HepG2 (cell line): ENCODE measurements around the gene FER1L5. TPM values are rescaled to one million over a fixed set of nuclear protein-coding genes. Genes with fewer than 3 reads are reported as not detected.

ENCODE experiments used
- ATAC-seq: fragments of 200-7000 bp; cut with Tn5 transposase; 3 replicates; pipeline ENCODE4 v1.9.1; 2020; ENCODE audit warnings: mild to moderate bottlenecking, moderate library complexity
- BruUV-seq: library from RNA; stranded (reverse); fragments of 400-500 nt; replicated peaks from 2 replicates; lab custom pipeline; 2021; lab: Mats Ljungman, UMichigan
- CTCF ChIA-PET: fragments of 300-600 bp; formaldehyde crosslinking; extraction: SDS; loops from one replicate; lab custom pipeline; 2021; ENCODE audit warnings: low total read pairs, inconsistent platforms, low intra/inter-chr PET ratio; lab: Yijun Ruan, JAX
- POLR2A ChIA-PET: fragments of 350-600 bp; sonication (Branson Sonifier 250); formaldehyde crosslinking; loops from one replicate; lab custom pipeline; 2020; ENCODE audit warnings: antibody characterized with exemption, inconsistent platforms; lab: Yijun Ruan, JAX
- DNase-seq: peaks from one replicate; pipeline ENCODE4 v3.0.0-alpha.2; 2015; ENCODE audit warnings: low spot score
- FAIRE-seq: peaks from 3 replicates; lab custom pipeline; 2011; peaks lifted over from hg19 to GRCh38; lab: Jason Lieb, UNC
- H2AFZ ChIP-seq: one replicate; pipeline ENCODE4 v1.6.1; 2011; ENCODE audit warnings: low read length, inconsistent platforms
- H3K27ac ChIP-seq: fragments of 300-600 bp; 3 replicates; pipeline ENCODE4 v1.8.0; 2011; ENCODE audit warnings: mixed run types, mild to moderate bottlenecking, mixed read lengths, low read length, inconsistent platforms; ENCODE audit not compliant: insufficient read depth; ENCODE audit errors: extremely low read length
- H3K27me3 ChIP-seq, 2 experiments: fragments of 200-600 bp in 1 of 2; 2 replicates in 1 of 2; 3 replicates in 1 of 2; pipeline versions ENCODE4 v1.6.0 to v1.8.0; 2011; ENCODE audit warnings: low read length in 2 of 2, mild to moderate bottlenecking in 2 of 2, moderate library complexity in 2 of 2, inconsistent platforms in 1 of 2; ENCODE audit not compliant: insufficient read depth in 2 of 2, control insufficient read depth in 1 of 2
- H3K36me3 ChIP-seq, 2 experiments: fragments of 200-600 bp in 1 of 2; replicated peaks in 1 of 2; 2 replicates in 1 of 2; 3 replicates in 1 of 2; pipeline versions ENCODE4 v1.5.1 to v1.8.0; 2011; ENCODE audit warnings: low read length in 2 of 2, inconsistent platforms in 1 of 2; ENCODE audit not compliant: insufficient read depth in 2 of 2, control insufficient read depth in 1 of 2
- H3K4me1 ChIP-seq: 2 replicates; pipeline ENCODE4 v1.5.1; 2012; ENCODE audit warnings: low read length, inconsistent platforms; ENCODE audit not compliant: insufficient read depth
- H3K4me2 ChIP-seq: 2 replicates; pipeline ENCODE4 v1.6.0; 2011; ENCODE audit warnings: low read depth, low read length, inconsistent platforms
- H3K4me3 ChIP-seq, 3 experiments: fragments of 200-600 bp in 1 of 3; sonication (generic), shearing (Covaris generic) in 1 of 3; replicated peaks in 1 of 3; 2 replicates each; pipeline ENCODE4 v1.5.1; 2011 to 2016; ENCODE audit warnings: low read length in 3 of 3, inconsistent platforms in 2 of 3, low read depth in 2 of 3, mild to moderate bottlenecking in 2 of 3, control low read depth in 1 of 3, mixed read lengths in 1 of 3; ENCODE audit not compliant: insufficient read depth in 1 of 3
- H3K79me2 ChIP-seq: one replicate; pipeline ENCODE4 v1.6.1; 2011; ENCODE audit warnings: low read length, inconsistent platforms; ENCODE audit not compliant: insufficient read depth
- H3K9ac ChIP-seq: 2 replicates; pipeline ENCODE4 v1.6.0; 2011; ENCODE audit warnings: mild to moderate bottlenecking, low read depth, low read length, inconsistent platforms; ENCODE audit not compliant: insufficient read depth
- H3K9me3 ChIP-seq: 2 replicates; pipeline ENCODE4 v1.5.1; 2012; ENCODE audit warnings: mild to moderate bottlenecking, low read length
- H4K20me1 ChIP-seq: 2 replicates; pipeline ENCODE4 v1.6.0; 2011; ENCODE audit warnings: inconsistent platforms, mild to moderate bottlenecking, low read length, moderate library complexity; ENCODE audit not compliant: insufficient read depth
- MED8 ChIP-seq: sonication (generic); formaldehyde crosslinking; IDR thresholded peaks from 2 replicates; pipeline ENCODE4 v1.8.1; 2023; ENCODE audit warnings: mild to moderate bottlenecking, missing genetic modification reagents; ENCODE audit not compliant: insufficient replicate concordance
- PCBP1 ChIP-seq: fragments of 200-400 bp; formaldehyde crosslinking; IDR thresholded peaks from 2 replicates; pipeline ENCODE4 v1.6.1; 2017; ENCODE audit warnings: mild to moderate bottlenecking, low read depth, low read length, borderline replicate concordance
- PITX1 ChIP-seq: sonication (generic); formaldehyde crosslinking; IDR thresholded peaks from 2 replicates; pipeline ENCODE4 v1.5.1; 2020; ENCODE audit warnings: mild to moderate bottlenecking, missing genetic modification reagents
- REPIN1 ChIP-seq: sonication (generic); formaldehyde crosslinking; IDR thresholded peaks from 2 replicates; pipeline ENCODE4 v1.8.0; 2022; ENCODE audit warnings: missing genetic modification reagents, low read depth, mild to moderate bottlenecking, borderline replicate concordance
- SMARCC2 ChIP-seq: fragments of 450-650 bp; IDR thresholded peaks from 2 replicates; pipeline ENCODE4 v1.6.1; 2017; ENCODE audit warnings: antibody characterized with exemption, mild to moderate bottlenecking
- ZNF407 ChIP-seq: sonication (generic); formaldehyde crosslinking; IDR thresholded peaks from one replicate; pipeline ENCODE4 v1.5.1; 2020; ENCODE audit warnings: mild to moderate bottlenecking, missing genetic modification reagents; ENCODE audit errors: not compliant biosample characterization
- ZNF570 ChIP-seq: sonication (generic); formaldehyde crosslinking; IDR thresholded peaks from 2 replicates; pipeline ENCODE4 v1.4.0; 2020; ENCODE audit warnings: mild to moderate bottlenecking, missing genetic modification reagents, borderline replicate concordance
- WGBS: methylation state at CpG from one replicate; pipeline ENCODE4 v1.1.6; 2017; ENCODE audit warnings: low lambda C conversion rate; 5-methylcytosine and 5-hydroxymethylcytosine counted together
- in situ Hi-C: cut with HindIII; loops from 2 replicates; pipeline ENCODE4 v1.10.0; 2017; ENCODE audit warnings: low pct_unique_long_range_greater_than_20kb; ENCODE audit not compliant: extremely low pct_ligation_motif_present
- intact Hi-C: fragments of 100-400 bp; cut with micrococcal nuclease; formaldehyde crosslinking; loops from one replicate; pipeline ENCODE4 v1.10.0; 2022; ENCODE audit not compliant: unreplicated experiment
- polyA plus RNA-seq, 8 experiments: library from polyadenylated mRNA; depleted of rRNA in 3 of 8; stranded (reverse) in 7 of 8; unstranded in 1 of 8; fragments of >200 nt; fragmentation: Illumina TruSeq in 4 of 8; extraction: Trizol in 4 of 8; gene quantifications; 2 replicates each; pipeline versions ENCODE4 v1.2.1 to v1.2.3, GENCODE V29; 2011 to 2016; ENCODE audit warnings: low read depth in 4 of 8, missing spikeins in 1 of 8, mixed read lengths in 1 of 8; ENCODE audit not compliant: insufficient read depth in 1 of 8
- total RNA-seq, 5 experiments: library from RNA; depleted of rRNA; stranded (reverse); fragments of >200 nt; fragmentation: Illumina TruSeq; extraction: Trizol; gene quantifications; 2 replicates each; pipeline ENCODE4 v1.2.3, GENCODE V29; 2016; ENCODE audit warnings: low read depth in 1 of 5

FER1L5 gene
- total and polyA plus RNA-seq, 2 of the 13 experiments (the other 11 are each of a cell fraction or from before 2014, with no cell fraction given), result 0.02 to 0.08 TPM

DNA sequence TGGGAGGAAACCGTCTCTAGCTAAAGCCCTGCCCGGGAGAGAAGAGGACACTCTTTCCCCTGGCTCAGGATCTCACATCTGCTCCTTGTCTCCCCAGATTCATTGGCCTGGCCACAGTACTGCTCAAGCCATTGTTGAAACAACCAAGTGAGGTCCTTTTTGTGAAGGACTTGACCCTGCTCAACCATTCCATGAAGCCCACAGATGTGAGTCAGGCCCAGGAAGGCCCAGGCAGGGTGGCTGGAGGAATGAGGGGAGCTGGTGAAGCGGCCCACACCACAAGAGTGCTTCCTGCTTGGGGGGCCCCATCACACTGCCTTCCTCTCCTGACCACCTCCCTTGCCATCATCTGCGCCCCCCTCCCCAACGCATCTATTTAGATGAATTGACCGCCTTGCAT is 5.1 kb downstream of the FER1L5 start:
- H4K20me1 ChIP-seq, result no peaks in the 10 kb centered on the region
- H3K27me3 ChIP-seq, result peaks cover 0 to 33% of the 10 kb centered on the region in 2 experiments; a peak in 4 of 5 replicates
- no peak overlapping the region for H3K27ac ChIP-seq
- no peaks in the 10 kb centered on the region for H3K9me3 ChIP-seq
- BruUV-seq, result no TSS peak
- H3K4me3 ChIP-seq, result no peak overlapping the region
- no peak overlapping the region for H3K9ac ChIP-seq
- ATAC-seq, result no peak
- H2AFZ ChIP-seq, result no peak overlapping the region
- TF ChIP-seq SMARCC2, result no peak
- TF ChIP-seq ZNF407 (CRISPR knock-in tag), result no peak
- no peak for TF ChIP-seq PCBP1
- TF ChIP-seq ZNF570, result no peak
- TF ChIP-seq PITX1 (CRISPR knock-in tag), result no peak
- TF ChIP-seq MED8 (CRISPR knock-in tag), result no peak
- TF ChIP-seq REPIN1 (CRISPR knock-in tag), result no peak
- intact Hi-C loops, result no loop called here
- WGBS, result 81% methylated on average over 6 of the region's 6 CpGs
- H3K79me2 ChIP-seq, result no peaks in the 10 kb centered on the region
- ChIA-PET CTCF (no interaction called here), POLR2A (no interaction called here)
- H3K4me2 ChIP-seq, result no peak overlapping the region
- DNase-seq, result no peak
- in situ Hi-C loops, result no loop called here
- no peaks in the 10 kb centered on the region for H3K4me1 ChIP-seq
- no peaks in the 10 kb centered on the region for H3K36me3 ChIP-seq
- FAIRE-seq, result no peak
